ENCODE measurements around the gene IGSF1. TPM values are rescaled to one million over a fixed set of nuclear protein-coding genes. Genes with fewer than 3 reads are reported as not detected.

The IGSF1 gene
- total and polyA plus RNA-seq, 9 of the 15 experiments (the other 6 are each of a cell fraction or from before 2014, with no cell fraction given) = 0.33 to 1.5 (median 1.0) TPM

DNA sequence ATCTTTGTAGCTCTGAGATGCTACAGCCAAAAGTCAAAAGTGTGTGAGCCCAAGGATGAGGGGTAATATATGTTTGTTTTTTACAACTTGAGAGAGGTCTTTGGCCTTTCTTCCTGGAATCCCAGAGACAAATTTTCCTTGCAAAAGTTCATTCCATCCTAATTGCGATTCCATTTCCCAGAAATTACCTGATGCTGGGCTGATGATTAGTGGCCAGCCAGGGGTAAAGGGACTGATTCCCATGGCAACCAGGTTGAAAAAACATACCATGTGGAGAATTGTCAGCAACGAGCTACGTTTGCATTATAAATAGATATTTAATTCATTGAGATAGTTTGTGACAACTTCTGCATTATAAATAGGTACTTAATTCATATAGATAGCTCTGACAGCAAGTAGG lies 17.8 kb downstream of the IGSF1 start:
- WGBS (ENCODE audit: insufficient coverage, low coverage, missing lambda C conversion rate) = 2% methylated on average over 3 of the region's 3 CpGs
- no peaks in the 10 kb centered on the region for H3K27me3 ChIP-seq (ENCODE audit: control insufficient read depth in 2 of 2, insufficient read depth in 2 of 2, low read length in 2 of 2)
- TF ChIP-seq ZZZ3 (IDR thresholded peaks at IDR 0.05) (no peak), NR4A1 (CRISPR knock-in tag; IDR thresholded peaks at IDR 0.05) (no peak), NR4A1 (tag; IDR thresholded peaks at IDR 0.05) (no peak), ZNF24 (IDR thresholded peaks at IDR 0.05) (no peak)
- H3K9me1 ChIP-seq (ENCODE audit: control insufficient read depth, insufficient read depth, low read length) = no peaks in the 10 kb centered on the region
- H3K27ac ChIP-seq (ENCODE audit: extremely low read depth, low read depth, low read length) = no peak overlapping the region
- ChIA-PET CTCF (ENCODE audit: low intra/inter-chr PET ratio) (no interaction called here), POLR2A (no interaction called here)
- H3K9me3 ChIP-seq (replicated peaks; ENCODE audit: control insufficient read depth, insufficient read depth, low read depth, low read length) = no peaks in the 10 kb centered on the region
- in situ Hi-C loops (cut with MboI) (no loop called here), intact Hi-C loops (cut with micrococcal nuclease) (no loop called here)
- H3K4me3 ChIP-seq = no peak overlapping the region
- no peak overlapping the region for H2AFZ ChIP-seq (ENCODE audit: low read depth, low read length)
- H4K20me1 ChIP-seq (replicated peaks; ENCODE audit: control insufficient read depth, insufficient read depth, low read length) = no peaks in the 10 kb centered on the region
- FAIRE-seq (no peak), ATAC-seq (no peak), DNase-seq (ENCODE audit: extremely low read depth in 1 of 4, low spot score in 3 of 4) (peak in 1 of 4 experiments; percentile 10)
- no peaks in the 10 kb centered on the region for H3K4me1 ChIP-seq (replicated peaks in 1 of 2; ENCODE audit: control insufficient read depth in 2 of 2, insufficient read depth in 2 of 2, low read length in 2 of 2)
- H3K36me3 ChIP-seq (ENCODE audit: control insufficient read depth, insufficient read depth, low read length) = no peaks in the 10 kb centered on the region
- H3K4me2 ChIP-seq (ENCODE audit: insufficient read depth, low read length) = no peak overlapping the region
- H3K9ac ChIP-seq (ENCODE audit: insufficient read depth in 1 of 2, low read depth in 2 of 2, low read length in 2 of 2) = no peak overlapping the region
- no TSS peak for BruUV-seq (replicated peaks)
- no peaks in the 10 kb centered on the region for H3K79me2 ChIP-seq (ENCODE audit: control insufficient read depth, insufficient read depth, low read length)

DNA sequence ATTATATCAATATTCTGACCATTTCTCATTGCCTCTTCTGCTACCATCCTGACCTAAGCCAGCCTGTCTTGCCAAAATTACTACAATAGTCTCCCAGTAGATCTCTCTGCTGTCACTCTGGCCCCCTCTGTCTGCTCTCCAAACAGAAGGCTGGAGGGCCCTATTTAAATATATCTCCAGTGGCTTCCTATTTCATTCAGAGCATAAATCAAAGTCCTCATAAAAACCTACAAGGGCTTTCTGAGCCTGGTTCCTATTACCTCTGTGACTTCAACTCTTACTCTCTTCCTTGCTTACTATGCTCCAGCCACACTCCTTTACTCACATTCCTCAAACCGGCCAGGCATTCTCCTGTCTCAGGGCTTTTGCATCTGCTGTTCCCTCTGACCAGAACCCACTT lies 19.0 kb downstream of the IGSF1 start:
- no peak overlapping the region for H2AFZ ChIP-seq (ENCODE audit: low read depth, low read length)
- BruUV-seq (replicated peaks) = no TSS peak
- no peak for DNase-seq (ENCODE audit: extremely low read depth in 1 of 4, low spot score in 3 of 4)
- no peaks in the 10 kb centered on the region for H3K36me3 ChIP-seq (ENCODE audit: control insufficient read depth, insufficient read depth, low read length)
- FAIRE-seq = no peak
- H3K4me2 ChIP-seq (ENCODE audit: insufficient read depth, low read length) = no peak overlapping the region
- no peaks in the 10 kb centered on the region for H3K27me3 ChIP-seq (ENCODE audit: control insufficient read depth in 2 of 2, insufficient read depth in 2 of 2, low read length in 2 of 2)
- in situ Hi-C loops (cut with MboI) = no loop called here
- POLR2A ChIA-PET = no interaction called here
- no peaks in the 10 kb centered on the region for H3K4me1 ChIP-seq (replicated peaks in 1 of 2; ENCODE audit: control insufficient read depth in 2 of 2, insufficient read depth in 2 of 2, low read length in 2 of 2)
- H4K20me1 ChIP-seq (replicated peaks; ENCODE audit: control insufficient read depth, insufficient read depth, low read length) = no peaks in the 10 kb centered on the region
- no peaks in the 10 kb centered on the region for H3K9me3 ChIP-seq (replicated peaks; ENCODE audit: control insufficient read depth, insufficient read depth, low read depth, low read length)
- no peak overlapping the region for H3K27ac ChIP-seq (ENCODE audit: extremely low read depth, low read depth, low read length)
- H3K79me2 ChIP-seq (ENCODE audit: control insufficient read depth, insufficient read depth, low read length) = no peaks in the 10 kb centered on the region
- H3K9ac ChIP-seq (ENCODE audit: insufficient read depth in 1 of 2, low read depth in 2 of 2, low read length in 2 of 2) = no peak overlapping the region
- 0% methylated on average over 1 of the region's 1 CpG for WGBS (ENCODE audit: insufficient coverage, low coverage, missing lambda C conversion rate)
- H3K9me1 ChIP-seq (ENCODE audit: control insufficient read depth, insufficient read depth, low read length) = no peaks in the 10 kb centered on the region
- CTCF ChIA-PET (ENCODE audit: low intra/inter-chr PET ratio) = no interaction called here
- no peak for ATAC-seq
- intact Hi-C loops (cut with micrococcal nuclease) = no loop called here
- H3K4me3 ChIP-seq = no peak overlapping the region
- TF ChIP-seq ZNF79 (CRISPR knock-in tag; IDR thresholded peaks at IDR 0.05; ENCODE audit: low read depth) = no peak
- no peak for TF ChIP-seq FOXP1 (CRISPR knock-in tag; IDR thresholded peaks at IDR 0.05)
- no peak for TF ChIP-seq ZNF696 (CRISPR knock-in tag; conservative IDR thresholded peaks at IDR 0.05)
- TF ChIP-seq, protein P1, sequence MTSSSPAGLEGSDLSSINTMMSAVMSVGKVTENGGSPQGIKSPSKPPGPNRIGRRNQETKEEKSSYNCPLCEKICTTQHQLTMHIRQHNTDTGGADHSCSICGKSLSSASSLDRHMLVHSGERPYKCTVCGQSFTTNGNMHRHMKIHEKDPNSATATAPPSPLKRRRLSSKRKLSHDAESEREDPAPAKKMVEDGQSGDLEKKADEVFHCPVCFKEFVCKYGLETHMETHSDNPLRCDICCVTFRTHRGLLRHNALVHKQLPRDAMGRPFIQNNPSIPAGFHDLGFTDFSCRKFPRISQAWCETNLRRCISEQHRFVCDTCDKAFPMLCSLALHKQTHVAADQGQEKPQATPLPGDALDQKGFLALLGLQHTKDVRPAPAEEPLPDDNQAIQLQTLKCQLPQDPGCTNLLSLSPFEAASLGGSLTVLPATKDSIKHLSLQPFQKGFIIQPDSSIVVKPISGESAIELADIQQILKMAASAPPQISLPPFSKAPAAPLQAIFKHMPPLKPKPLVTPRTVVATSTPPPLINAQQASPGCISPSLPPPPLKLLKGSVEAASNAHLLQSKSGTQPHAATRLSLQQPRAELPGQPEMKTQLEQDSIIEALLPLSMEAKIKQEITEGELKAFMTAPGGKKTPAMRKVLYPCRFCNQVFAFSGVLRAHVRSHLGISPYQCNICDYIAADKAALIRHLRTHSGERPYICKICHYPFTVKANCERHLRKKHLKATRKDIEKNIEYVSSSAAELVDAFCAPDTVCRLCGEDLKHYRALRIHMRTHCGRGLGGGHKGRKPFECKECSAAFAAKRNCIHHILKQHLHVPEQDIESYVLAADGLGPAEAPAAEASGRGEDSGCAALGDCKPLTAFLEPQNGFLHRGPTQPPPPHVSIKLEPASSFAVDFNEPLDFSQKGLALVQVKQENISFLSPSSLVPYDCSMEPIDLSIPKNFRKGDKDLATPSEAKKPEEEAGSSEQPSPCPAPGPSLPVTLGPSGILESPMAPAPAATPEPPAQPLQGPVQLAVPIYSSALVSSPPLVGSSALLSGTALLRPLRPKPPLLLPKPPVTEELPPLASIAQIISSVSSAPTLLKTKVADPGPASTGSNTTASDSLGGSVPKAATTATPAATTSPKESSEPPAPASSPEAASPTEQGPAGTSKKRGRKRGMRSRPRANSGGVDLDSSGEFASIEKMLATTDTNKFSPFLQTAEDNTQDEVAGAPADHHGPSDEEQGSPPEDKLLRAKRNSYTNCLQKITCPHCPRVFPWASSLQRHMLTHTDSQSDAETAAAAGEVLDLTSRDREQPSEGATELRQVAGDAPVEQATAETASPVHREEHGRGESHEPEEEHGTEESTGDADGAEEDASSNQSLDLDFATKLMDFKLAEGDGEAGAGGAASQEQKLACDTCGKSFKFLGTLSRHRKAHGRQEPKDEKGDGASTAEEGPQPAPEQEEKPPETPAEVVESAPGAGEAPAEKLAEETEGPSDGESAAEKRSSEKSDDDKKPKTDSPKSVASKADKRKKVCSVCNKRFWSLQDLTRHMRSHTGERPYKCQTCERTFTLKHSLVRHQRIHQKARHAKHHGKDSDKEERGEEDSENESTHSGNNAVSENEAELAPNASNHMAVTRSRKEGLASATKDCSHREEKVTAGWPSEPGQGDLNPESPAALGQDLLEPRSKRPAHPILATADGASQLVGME (CRISPR knock-in tag; IDR thresholded peaks at IDR 0.05) = no peak
- TF ChIP-seq PHF20 (IDR thresholded peaks at IDR 0.05; ENCODE audit: partially characterized antibody) = no peak
- TF ChIP-seq, protein P2, sequence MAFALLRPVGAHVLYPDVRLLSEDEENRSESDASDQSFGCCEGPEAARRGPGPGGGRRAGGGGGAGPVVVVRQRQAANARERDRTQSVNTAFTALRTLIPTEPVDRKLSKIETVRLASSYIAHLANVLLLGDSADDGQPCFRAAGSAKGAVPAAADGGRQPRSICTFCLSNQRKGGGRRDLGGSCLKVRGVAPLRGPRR (CRISPR knock-in tag; IDR thresholded peaks at IDR 0.05) = no peak
- no peak for TF ChIP-seq CBX8 (IDR thresholded peaks at IDR 0.05; ENCODE audit: borderline replicate concordance, extremely low read depth, low read depth, low read length, poor library complexity, severe bottlenecking)
- no peak for TF ChIP-seq ZNF644 (tag; IDR thresholded peaks at IDR 0.05; ENCODE audit: low read depth)

All from K562 (cell line).